Neural progenitor cell (in vitro differentiated cells): ENCODE results near the gene RELA. TPM values are rescaled to one million over a fixed set of nuclear protein-coding genes. Genes with fewer than 3 reads are reported as not detected.

ENCODE experiments used
- DNase-seq: peaks from one replicate; pipeline ENCODE4 v3.0.0-alpha.2; 2016; ENCODE audit warnings: low spot score
- H2AFZ ChIP-seq: fragments of 200-600 bp; sonication (generic); replicated peaks from 2 replicates; pipeline ENCODE4 v1.6.1; 2016; ENCODE audit warnings: antibody characterized with exemption
- H3F3A ChIP-seq: fragments of 200-600 bp; sonication (generic); 2 replicates; pipeline ENCODE4 v1.6.1; 2016; ENCODE audit warnings: antibody characterized with exemption, low read depth
- H3K27ac ChIP-seq: fragments of 200-600 bp; sonication (generic); 2 replicates; pipeline ENCODE4 v1.5.1; 2016; ENCODE audit warnings: mild to moderate bottlenecking
- H3K27me3 ChIP-seq: fragments of 200-600 bp; sonication (generic); 2 replicates; pipeline ENCODE4 v1.6.1; 2016; ENCODE audit warnings: mild to moderate bottlenecking, moderate library complexity
- H3K36me3 ChIP-seq: fragments of 200-600 bp; sonication (generic); 2 replicates; pipeline ENCODE4 v1.5.1; 2016
- H3K4me1 ChIP-seq: fragments of 200-600 bp; sonication (generic); 2 replicates; pipeline ENCODE4 v1.6.1; 2016; ENCODE audit warnings: mixed run types
- H3K4me2 ChIP-seq: fragments of 200-600 bp; sonication (generic); 2 replicates; pipeline ENCODE4 v1.6.1; 2016
- H3K4me3 ChIP-seq: fragments of 200-600 bp; sonication (generic); 2 replicates; pipeline ENCODE4 v1.5.1; 2016
- H3K79me2 ChIP-seq: fragments of 200-600 bp; sonication (generic); 2 replicates; pipeline ENCODE4 v1.6.1; 2016; ENCODE audit warnings: low read depth
- H3K9ac ChIP-seq: fragments of 200-600 bp; sonication (generic); 2 replicates; pipeline ENCODE4 v1.6.1; 2016
- H3K9me3 ChIP-seq: fragments of 200-600 bp; sonication (generic); 2 replicates; pipeline ENCODE4 v1.5.1; 2016; ENCODE audit warnings: low read depth
- H4K20me1 ChIP-seq: fragments of 200-600 bp; sonication (generic); 2 replicates; pipeline ENCODE4 v1.6.1; 2016; ENCODE audit warnings: low read depth
- H3K27ac Mint-ChIP-seq: 3 replicates; pipeline ENCODE4 v1.8.0; 2021; ENCODE audit warnings: mixed read lengths
- H3K27me3 Mint-ChIP-seq: 2 replicates; pipeline ENCODE4 v1.8.0; 2022; ENCODE audit warnings: low read depth, mild to moderate bottlenecking, inconsistent platforms, moderate library complexity, mixed read lengths; ENCODE audit not compliant: insufficient read depth
- H3K36me3 Mint-ChIP-seq: 3 replicates; pipeline ENCODE4 v1.8.0; 2021; ENCODE audit warnings: mixed read lengths
- H3K4me1 Mint-ChIP-seq: 3 replicates; pipeline ENCODE4 v1.8.0; 2021; ENCODE audit warnings: mixed read lengths
- H3K4me3 Mint-ChIP-seq: 3 replicates; pipeline ENCODE4 v1.8.0; 2021; ENCODE audit warnings: mild to moderate bottlenecking, moderate library complexity, mixed read lengths
- H3K9me3 Mint-ChIP-seq: 3 replicates; pipeline ENCODE4 v1.8.0; 2020; ENCODE audit warnings: mixed read lengths
- EZH2 ChIP-seq: fragments of 200-600 bp; sonication (generic); IDR thresholded peaks from 2 replicates; pipeline ENCODE4 v1.6.1; 2017; ENCODE audit warnings: antibody characterized with exemption, mild to moderate bottlenecking, moderate library complexity
- EZH2phosphoT487 ChIP-seq: fragments of 200-600 bp; sonication (generic); IDR thresholded peaks from 2 replicates; pipeline ENCODE4 v1.6.1; 2017; ENCODE audit warnings: antibody characterized with exemption
- microRNA-seq: library from miRNA; unstranded; fragments of <30 nt; microRNA quantifications from one replicate; pipeline ENCODE4, GENCODE V29; 2016
- small RNA-seq: library from RNA; depleted of rRNA; stranded (forward); fragments of <200 nt; gene quantifications from one replicate; pipeline ENCODE3, GENCODE V24; 2015
- total RNA-seq: library from RNA; depleted of rRNA; stranded (reverse); fragments of >200 nt; gene quantifications from 2 replicates; pipeline ENCODE4 v1.2.3, GENCODE V29; 2015; ENCODE audit warnings: low replicate concordance
- TF ChIP-seq, protein P1 (sequence below): fragments of 200-600 bp; sonication (generic); IDR thresholded peaks from 2 replicates; pipeline ENCODE4 v1.5.1; 2017; ENCODE audit warnings: antibody characterized with exemption, mild to moderate bottlenecking

Gene RELA
- total RNA-seq, 1 donor from 2014 or later = 11.0 TPM

- peaks cover 32% of the 10 kb centered on the region for H3K4me1 Mint-ChIP-seq
- no peak overlapping the region for H3K27ac Mint-ChIP-seq
- Histone ChIP-seq H3F3A (peaks cover 21% of the 10 kb centered on the region), H3K4me3 (peak overlapping the region; percentile 31), H3K9me3 (no peaks in the 10 kb centered on the region), H3K9ac (no peak overlapping the region), H3K79me2 (peaks cover 3% of the 10 kb centered on the region), H2AFZ (no peak overlapping the region), H4K20me1 (peaks cover 49% of the 10 kb centered on the region), H3K36me3 (peaks cover 2% of the 10 kb centered on the region), H3K27ac (no peak overlapping the region), H3K4me1 (peaks cover 13% of the 10 kb centered on the region), H3K4me2 (peak overlapping the region; percentile 57), H3K27me3 (peaks cover 7% of the 10 kb centered on the region)
- H3K4me3 Mint-ChIP-seq = peak overlapping the region; percentile 80
- H3K36me3 Mint-ChIP-seq = peaks cover 18% of the 10 kb centered on the region
- no peak for TF ChIP-seq EZH2phosphoT487
- TF ChIP-seq, protein P1, sequence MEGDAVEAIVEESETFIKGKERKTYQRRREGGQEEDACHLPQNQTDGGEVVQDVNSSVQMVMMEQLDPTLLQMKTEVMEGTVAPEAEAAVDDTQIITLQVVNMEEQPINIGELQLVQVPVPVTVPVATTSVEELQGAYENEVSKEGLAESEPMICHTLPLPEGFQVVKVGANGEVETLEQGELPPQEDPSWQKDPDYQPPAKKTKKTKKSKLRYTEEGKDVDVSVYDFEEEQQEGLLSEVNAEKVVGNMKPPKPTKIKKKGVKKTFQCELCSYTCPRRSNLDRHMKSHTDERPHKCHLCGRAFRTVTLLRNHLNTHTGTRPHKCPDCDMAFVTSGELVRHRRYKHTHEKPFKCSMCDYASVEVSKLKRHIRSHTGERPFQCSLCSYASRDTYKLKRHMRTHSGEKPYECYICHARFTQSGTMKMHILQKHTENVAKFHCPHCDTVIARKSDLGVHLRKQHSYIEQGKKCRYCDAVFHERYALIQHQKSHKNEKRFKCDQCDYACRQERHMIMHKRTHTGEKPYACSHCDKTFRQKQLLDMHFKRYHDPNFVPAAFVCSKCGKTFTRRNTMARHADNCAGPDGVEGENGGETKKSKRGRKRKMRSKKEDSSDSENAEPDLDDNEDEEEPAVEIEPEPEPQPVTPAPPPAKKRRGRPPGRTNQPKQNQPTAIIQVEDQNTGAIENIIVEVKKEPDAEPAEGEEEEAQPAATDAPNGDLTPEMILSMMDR = no peak
- no peak for TF ChIP-seq EZH2
- peak; percentile 98 for DNase-seq
- peaks cover 9% of the 10 kb centered on the region for H3K27me3 Mint-ChIP-seq
- no peaks in the 10 kb centered on the region for H3K9me3 Mint-ChIP-seq
These were observed 55.7 kb downstream of the RELA start for GRCh38 chr11:65606876-65607613.

GRCh38 chr11:65604258-65604657, 58.5 kb downstream of the RELA start:
- peaks cover 12% of the 10 kb centered on the region for H3K4me1 ChIP-seq
- H3K27me3 ChIP-seq = peaks cover 7% of the 10 kb centered on the region
- DNase-seq = no peak
- Mint-ChIP-seq H3K27me3 (peaks cover 9% of the 10 kb centered on the region), H3K9me3 (no peaks in the 10 kb centered on the region), H3K4me1 (peaks cover 19% of the 10 kb centered on the region), H3K36me3 (peaks cover 13% of the 10 kb centered on the region), H3K27ac (no peak overlapping the region), H3K4me3 (no peak overlapping the region)
- H2AFZ ChIP-seq = no peak overlapping the region
- H3F3A ChIP-seq = peaks cover 19% of the 10 kb centered on the region
- peaks cover 2% of the 10 kb centered on the region for H3K36me3 ChIP-seq
- no peak overlapping the region for H3K9ac ChIP-seq
- no peaks in the 10 kb centered on the region for H3K9me3 ChIP-seq
- no peaks in the 10 kb centered on the region for H3K79me2 ChIP-seq
- no peak overlapping the region for H3K4me3 ChIP-seq
- H4K20me1 ChIP-seq = peaks cover 31% of the 10 kb centered on the region
- H3K27ac ChIP-seq = no peak overlapping the region
- TF ChIP-seq EZH2phosphoT487 (no peak), EZH2 (no peak)
- TF ChIP-seq, protein P1 = no peak
- no peak overlapping the region for H3K4me2 ChIP-seq

Small RNAs within 50 kb of the gene (microRNA-seq; reads per million reads assigned to microRNA genes)
- gene MIR4489 (not detected), gene MIR4690 (not detected)

Small RNAs within 50 kb of the gene (small RNA-seq; reads per million reads assigned to genes)
- not detected for gene MIR4489
- gene MIR4690 = not detected
- not detected for gene RN7SL309P

Other genes starting within 250 kb of the RELA start
- 2.8 and 4.0 TPM in 2 replicates for gene NEAT1, start 240.1 kb downstream of the RELA start, total RNA-seq
- gene MALAT1, start 163.9 kb downstream of the RELA start, total RNA-seq = 5,397 and 9,030 TPM in 2 replicates
- gene SCYL1, start 137.8 kb downstream of the RELA start, total RNA-seq = 16.9 and 45.2 TPM in 2 replicates
- gene LTBP3, start 104.6 kb downstream of the RELA start, total RNA-seq = 1.2 and 6.1 TPM in 2 replicates
- gene ZNRD2, start 92.4 kb downstream of the RELA start, total RNA-seq = 15.5 and 34.0 TPM in 2 replicates
- 11.7 and 27.8 TPM in 2 replicates for gene FAM89B, start 90.4 kb downstream of the RELA start, total RNA-seq
- 4.7 and 5.1 TPM in 2 replicates for gene EHBP1L1, start 86.9 kb downstream of the RELA start, total RNA-seq
- gene KCNK7, start 67.1 kb downstream of the RELA start, total RNA-seq = 0.34 TPM in 1 of 2 replicates, not detected in the other
- 9.9 and 42.0 TPM in 2 replicates for gene MAP3K11, start 48.7 kb downstream of the RELA start, total RNA-seq
- 6.6 and 19.3 TPM in 2 replicates for gene PCNX3, start 47.1 kb downstream of the RELA start, total RNA-seq
- gene SIPA1, start 24.8 kb downstream of the RELA start, total RNA-seq = 4.7 and 16.4 TPM in 2 replicates
- 21.0 and 41.7 TPM in 2 replicates for gene KAT5, start 49.3 kb upstream of the RELA start, total RNA-seq
- gene RNASEH2C, start 57.9 kb upstream of the RELA start, total RNA-seq = 23.4 and 53.3 TPM in 2 replicates
- gene AP5B1, start 118.1 kb upstream of the RELA start, total RNA-seq = 3.6 and 13.8 TPM in 2 replicates
- 0.12 TPM in 1 of 2 replicates, not detected in the other for gene OVOL1, start 124.1 kb upstream of the RELA start, total RNA-seq
- 1.4 and 3.0 TPM in 2 replicates for gene SNX32, start 171.0 kb upstream of the RELA start, total RNA-seq
- gene CFL1, start 195.3 kb upstream of the RELA start, total RNA-seq = 704 and 971 TPM in 2 replicates
- 36.8 and 42.4 TPM in 2 replicates for gene MUS81, start 197.5 kb upstream of the RELA start, total RNA-seq
- 9.2 and 25.1 TPM in 2 replicates for gene EFEMP2, start 209.9 kb upstream of the RELA start, total RNA-seq
- gene CTSW, start 216.9 kb upstream of the RELA start, total RNA-seq = not detected in 2 replicates
- 92.1 and 113 TPM in 2 replicates for gene FIBP, start 225.6 kb upstream of the RELA start, total RNA-seq
- gene CCDC85B, start 227.8 kb upstream of the RELA start, total RNA-seq = 3.9 and 23.1 TPM in 2 replicates
- gene FOSL1, start 237.5 kb upstream of the RELA start, total RNA-seq = not detected in 2 replicates